ENCODE measurements around the gene HIC1. TPM values are rescaled to one million over a fixed set of nuclear protein-coding genes. Genes with fewer than 3 reads are reported as not detected.

HIC1 gene
- total and polyA plus RNA-seq, 4 donors = 1.1 to 69.2 (median 14.7) TPM

DNA sequence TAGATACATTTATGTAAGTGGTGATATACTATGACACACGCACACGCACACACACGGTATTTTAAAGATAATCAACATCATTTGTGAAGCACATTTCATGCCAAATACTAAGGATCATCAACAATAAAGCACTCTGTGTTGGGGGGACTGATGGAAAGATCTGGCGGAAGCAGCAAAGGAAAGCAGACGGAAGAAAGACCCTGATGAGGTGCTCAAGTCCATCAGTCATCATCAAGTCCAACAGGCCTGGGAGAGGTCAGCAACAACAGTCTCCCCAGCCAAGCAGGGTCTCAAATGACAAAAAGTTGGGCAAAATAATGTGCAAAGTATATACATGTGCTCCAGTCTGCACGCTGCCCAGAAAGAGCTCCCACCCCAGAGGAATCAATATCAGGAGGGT, 55.5 kb downstream of the HIC1 start:
- Histone ChIP-seq H3K4me1 (ENCODE audit: control insufficient read depth in 1 of 2, insufficient read depth in 2 of 2, low read length in 2 of 2) (peaks cover 6 to 9% of the 10 kb centered on the region in 2 donors), H3K9me3 (ENCODE audit: control insufficient read depth, low read length) (no peaks in the 10 kb centered on the region), H3K4me3 (ENCODE audit: low read length in 2 of 2) (no peak overlapping the region), H3K27me3 (ENCODE audit: control insufficient read depth in 1 of 2, insufficient read depth in 2 of 2, low read length in 1 of 2) (no peaks in the 10 kb centered on the region), H3K27ac (ENCODE audit: low read depth in 1 of 2, low read length in 2 of 2) (no peak overlapping the region), H3K36me3 (ENCODE audit: control insufficient read depth in 1 of 2, insufficient read depth in 2 of 2, low read length in 1 of 2) (no peaks in the 10 kb centered on the region)
- intact Hi-C loops (cut with DNase I) = no loop called here
- 91 to 93% methylated on average over 6 of the region's 6 CpGs for WGBS, 2 donors
- DNase-seq (no peak), ATAC-seq (ENCODE audit: low FRiP score) (no peak)

DNA sequence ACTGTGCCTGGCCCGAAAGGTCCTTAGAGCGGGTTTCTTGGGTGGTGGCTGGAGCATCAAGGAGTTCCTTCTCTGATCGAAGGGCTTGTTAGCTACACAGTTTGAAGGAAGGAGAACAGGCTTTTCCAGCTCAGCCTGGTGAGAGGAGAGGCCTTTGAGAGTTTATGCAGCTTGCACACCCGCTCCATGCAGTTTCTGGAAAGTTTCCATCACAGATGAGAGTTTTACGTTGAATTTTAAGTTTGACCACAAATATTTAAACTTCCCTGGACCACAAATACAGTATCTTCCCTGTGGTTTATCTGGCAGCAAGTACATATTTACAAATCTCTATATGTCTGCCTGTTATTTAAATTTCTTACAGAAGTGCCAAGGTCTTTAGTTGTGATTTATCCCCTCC, 56.8 kb downstream of the HIC1 start:
- intact Hi-C loops (cut with DNase I) = no loop called here
- no peak overlapping the region for H3K4me3 ChIP-seq (ENCODE audit: low read length in 2 of 2)
- H3K27ac ChIP-seq (ENCODE audit: low read depth in 1 of 2, low read length in 2 of 2) = no peak overlapping the region
- DNase-seq = no peak
- WGBS, 2 donors = 89 to 94% methylated on average over 5 of the region's 5 CpGs
- H3K4me1 ChIP-seq (ENCODE audit: control insufficient read depth in 1 of 2, insufficient read depth in 2 of 2, low read length in 2 of 2) = peaks cover 1 to 6% of the 10 kb centered on the region in 2 donors
- H3K9me3 ChIP-seq (ENCODE audit: control insufficient read depth, low read length) = no peaks in the 10 kb centered on the region
- H3K36me3 ChIP-seq (ENCODE audit: control insufficient read depth in 1 of 2, insufficient read depth in 2 of 2, low read length in 1 of 2) = no peaks in the 10 kb centered on the region
- ATAC-seq (ENCODE audit: low FRiP score) = no peak
- H3K27me3 ChIP-seq (ENCODE audit: control insufficient read depth in 1 of 2, insufficient read depth in 2 of 2, low read length in 1 of 2) = no peaks in the 10 kb centered on the region

Small RNA genes within 50 kb of the gene (microRNA-seq; reads per million reads assigned to microRNA genes)
- gene MIR132 (503 to 816 reads per million in 2 donors), gene MIR212 (33.8 to 41.7 reads per million in 2 donors)

Other genes with a start within 250 kb of the HIC1 start
- 10 to 100 TPM; 15.0 to 19.2 TPM for gene SMYD4, start 225.2 kb upstream of the HIC1 start, total RNA-seq
- 1 to 10 TPM; 2.4 to 9.5 TPM for gene SMYD4, start 225.2 kb upstream of the HIC1 start, polyA plus RNA-seq
- 10 to 100 TPM; 65.0 to 75.0 TPM for gene RPA1, start 225.1 kb upstream of the HIC1 start, total RNA-seq
- 10 to 100 TPM; 17.2 to 23.8 TPM for gene RPA1, start 225.1 kb upstream of the HIC1 start, polyA plus RNA-seq
- 1 to 10 TPM; 2.6 to 5.2 TPM for gene RTN4RL1, start 29.8 kb upstream of the HIC1 start, total RNA-seq
- gene RTN4RL1, start 29.8 kb upstream of the HIC1 start, polyA plus RNA-seq = 1 to 10 TPM in 1 of 2 donors, under 1 TPM in 1; 0.25 to 1.8 TPM
- 10 to 100 TPM; 26.1 to 38.8 TPM for gene DPH1, start 24.9 kb upstream of the HIC1 start, total RNA-seq
- 10 to 100 TPM in 1 of 2 donors, 1 to 10 TPM in 1; 6.3 to 62.9 TPM for gene DPH1, start 24.9 kb upstream of the HIC1 start, polyA plus RNA-seq
- 10 to 100 TPM; 14.2 to 19.8 TPM for gene OVCA2, start 13.1 kb upstream of the HIC1 start, total RNA-seq
- 10 to 100 TPM; 20.3 to 54.0 TPM for gene OVCA2, start 13.1 kb upstream of the HIC1 start, polyA plus RNA-seq
- gene SMG6, start 248.7 kb downstream of the HIC1 start, total RNA-seq = 10 to 100 TPM; 34.8 to 67.3 TPM
- gene SMG6, start 248.7 kb downstream of the HIC1 start, polyA plus RNA-seq = 10 to 100 TPM; 16.2 to 28.1 TPM
- gene SRR, start 248.8 kb downstream of the HIC1 start, total RNA-seq = 1 to 10 TPM; 7.4 to 9.5 TPM
- gene SRR, start 248.8 kb downstream of the HIC1 start, polyA plus RNA-seq = 1 to 10 TPM; 4.5 to 5.6 TPM

Data from aorta (tissue), 5 donors.